CD4-positive, alpha-beta T cell treated with Interleukin-2 at 100 ng/mL for 4 hours (primary cell): ENCODE data around the gene UBC.
A peak's percentile ranks its signal among the peaks of the same experiment; 100 is the strongest.
"Not testable (repeated sequence)": the region's sequence is repeated elsewhere in the genome, so short reads cannot be mapped to it uniquely, and the experiment has no call there.

Experiments
- DNase-seq: peaks from one replicate; pipeline ENCODE4 v3.0.0-alpha.2; 2020; ENCODE audit warnings: low spot score

UBC gene

GRCh38 chr12:124914392-124915238 is at the start of gene UBC:
UBC (minus strand) TSS chr12:124914650; CDS start chr12:124913771, 879 bp downstream.
- DNase-seq: peak; percentile 94

- DNase-seq: no peak
Measured at GRCh38 chr12:124963211-124963610, 48.8 kb upstream of the UBC start.

DNA sequence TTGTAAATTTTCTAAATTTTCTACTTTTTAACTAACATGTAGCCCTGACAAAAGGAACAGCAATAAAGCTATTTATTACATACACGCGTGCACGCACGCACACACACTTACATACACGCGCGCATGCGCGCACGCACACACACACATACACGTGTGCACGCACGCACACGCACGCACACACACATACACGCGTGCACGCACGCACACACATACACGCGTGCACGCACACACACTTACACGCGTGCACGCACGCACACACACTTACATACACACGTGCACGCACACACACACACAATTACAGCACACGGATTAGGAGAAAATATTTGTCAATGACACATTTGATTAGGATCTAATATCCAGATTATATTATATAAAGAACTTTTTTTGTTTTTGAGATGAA is 46.6 kb upstream of the UBC start:
- DNase-seq: no peak

DNA sequence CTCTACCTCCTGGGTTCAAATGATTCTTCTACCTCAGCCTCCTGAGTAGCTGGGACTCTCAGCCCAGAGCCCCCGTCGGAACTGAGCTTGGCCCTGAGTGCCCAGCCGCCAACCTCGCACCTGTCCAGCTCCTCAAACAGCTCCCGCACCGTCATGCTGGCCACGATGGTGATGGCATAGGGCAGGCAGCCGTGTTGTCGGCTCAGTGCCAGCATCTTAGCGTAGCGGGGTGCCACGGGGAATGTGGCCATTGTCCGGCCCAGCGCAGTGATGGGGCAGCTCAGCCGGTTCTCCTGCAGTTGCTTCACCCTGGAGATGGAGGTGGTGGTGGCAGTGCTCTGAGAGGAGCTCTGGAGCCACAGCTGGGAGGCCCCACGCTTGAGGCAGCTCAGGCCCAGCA is 42.1 kb upstream of the UBC start:
- no peak for DNase-seq

GRCh38 chr12:124954771-124955170 is 40.3 kb upstream of the UBC start:
- no peak for DNase-seq

DNA sequence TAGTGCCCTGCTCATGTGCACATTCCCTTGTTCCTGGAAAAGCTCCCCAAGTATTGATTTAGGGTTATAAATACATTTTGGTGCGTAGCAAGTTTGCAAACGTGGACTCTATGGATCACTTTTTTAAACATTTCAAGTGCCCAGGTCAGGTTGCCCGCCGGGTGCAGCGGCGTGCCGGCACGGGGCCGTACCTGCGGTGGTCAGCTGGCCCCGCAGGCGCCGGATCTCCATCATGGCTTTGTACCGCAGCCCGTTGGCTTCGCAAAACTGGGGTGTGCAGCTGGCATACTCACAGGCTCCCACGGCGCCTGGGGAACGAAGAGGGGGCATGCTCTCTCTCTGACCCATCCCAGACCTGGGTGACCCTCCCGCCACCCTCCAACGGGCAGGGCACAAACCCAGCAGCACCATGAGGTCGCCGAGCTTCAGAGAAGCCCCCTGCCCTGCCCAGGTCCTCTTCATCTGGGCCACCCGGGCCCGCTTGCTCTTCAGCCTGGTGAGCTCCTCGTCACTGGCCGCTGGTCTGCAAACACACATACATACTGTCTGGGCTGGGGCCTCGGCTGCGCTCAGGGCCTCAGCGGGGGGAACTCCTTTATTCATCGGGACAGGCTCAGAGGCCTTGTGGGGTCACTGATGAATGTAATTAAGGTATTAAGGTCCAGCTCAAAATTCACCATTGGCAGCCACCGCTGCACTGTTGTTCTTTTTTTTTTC is 39.4 kb upstream of the UBC start:
- DNase-seq: no peak

DNA sequence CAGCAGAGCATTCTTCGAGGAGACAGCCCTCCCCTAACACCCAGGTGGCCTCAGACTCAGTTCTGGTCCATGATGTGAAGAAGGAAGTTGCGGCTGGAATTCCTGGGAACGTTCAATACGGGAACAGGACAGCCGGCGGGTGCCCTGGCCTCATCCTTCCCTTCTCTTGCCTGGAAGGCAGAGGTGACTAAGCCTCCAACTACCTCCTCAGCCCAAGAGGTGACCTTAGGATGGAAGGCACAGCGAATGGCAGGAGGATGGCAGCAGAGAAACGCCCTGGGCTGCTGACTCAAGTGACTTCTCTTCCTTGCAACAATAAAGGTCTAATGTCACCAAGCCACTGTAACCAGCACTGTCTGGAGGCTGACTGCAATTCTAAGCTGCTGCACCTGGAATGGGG is 38.4 kb upstream of the UBC start:
- DNase-seq: no peak

DNA sequence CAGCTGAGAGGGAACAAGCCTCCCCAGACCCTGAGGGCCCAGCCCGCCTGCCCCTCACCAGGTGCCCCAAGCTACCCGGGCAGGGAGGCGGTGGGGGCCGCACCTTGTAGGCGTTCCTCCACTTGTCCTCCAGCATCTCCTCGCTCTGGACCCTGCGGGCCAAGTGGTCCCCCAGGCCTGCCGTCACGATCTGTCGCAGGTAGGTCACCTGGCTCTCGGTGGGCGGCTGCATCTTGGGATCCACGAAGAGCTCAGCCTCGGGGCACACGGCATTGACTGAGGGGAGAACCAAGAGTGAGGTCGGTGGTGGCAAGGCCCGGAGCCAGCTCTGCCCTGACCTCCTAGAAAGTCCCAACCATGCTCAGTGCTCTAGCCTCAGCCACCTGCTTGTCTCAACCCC is 37.8 kb upstream of the UBC start:
- DNase-seq: no peak

- DNase-seq: no peak
Measured at GRCh38 chr12:124949779-124950728, 35.6 kb upstream of the UBC start.

DNA sequence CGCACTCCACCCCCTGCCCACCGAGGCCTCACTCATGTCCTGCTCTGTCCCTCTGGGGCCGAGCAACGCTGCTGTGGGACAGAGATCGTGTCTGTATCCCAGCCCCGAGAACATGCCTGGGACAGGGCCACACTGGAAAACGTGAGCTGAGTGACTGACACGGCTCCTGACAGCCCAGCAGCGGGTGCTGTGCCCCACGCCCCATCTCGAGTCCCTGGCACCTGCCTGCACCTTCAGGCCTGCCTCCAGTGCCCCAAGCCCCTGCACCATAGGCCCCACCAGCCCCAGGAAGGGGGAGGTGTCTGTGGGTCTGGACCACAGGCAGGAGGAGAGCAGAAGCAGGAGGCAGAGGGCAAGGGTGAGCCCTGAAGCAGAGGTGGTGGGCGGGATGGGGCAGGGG is 34.6 kb upstream of the UBC start:
- no peak for DNase-seq

GRCh38 chr12:124947561-124948398 is 33.3 kb upstream of the UBC start:
- DNase-seq: no peak

DNA sequence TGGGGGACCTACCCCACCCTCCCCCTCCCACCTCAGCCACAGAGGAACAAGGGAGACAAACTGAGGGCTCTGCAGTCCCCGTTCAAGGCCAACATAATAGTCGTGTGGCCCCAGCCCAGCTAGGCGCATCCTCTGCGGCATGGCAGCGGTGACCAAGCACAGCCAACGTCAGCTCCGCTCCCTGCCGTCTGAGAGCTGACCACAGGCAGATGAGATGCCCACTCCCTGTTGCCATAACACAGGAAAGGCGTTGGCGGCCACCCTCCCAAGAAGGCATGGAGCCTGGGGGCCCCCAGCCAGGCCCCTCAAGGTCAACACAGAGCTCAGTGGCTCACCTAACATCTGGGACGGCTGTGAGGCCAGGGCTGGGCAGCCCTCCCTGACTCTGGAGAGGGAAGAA is 32.6 kb upstream of the UBC start:
- no peak for DNase-seq

DNA sequence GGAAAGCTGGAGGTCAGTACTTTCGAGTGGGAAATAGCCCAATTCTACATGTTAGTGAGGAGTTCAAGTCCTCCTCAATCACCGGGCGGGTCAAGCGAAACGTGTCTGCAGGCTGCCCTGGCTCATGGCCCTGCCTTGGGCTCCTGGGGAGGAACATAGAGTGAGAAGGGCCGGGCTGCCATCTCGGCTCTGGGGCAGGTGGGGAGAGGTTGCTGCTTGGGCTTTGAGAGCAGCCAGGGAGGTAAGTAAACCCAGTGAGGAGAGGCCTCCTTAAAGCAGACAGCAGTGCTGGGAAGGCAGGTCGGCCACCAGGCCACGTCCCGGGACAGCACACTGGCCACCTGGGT is 32.0 kb upstream of the UBC start:
- DNase-seq: no peak

DNA sequence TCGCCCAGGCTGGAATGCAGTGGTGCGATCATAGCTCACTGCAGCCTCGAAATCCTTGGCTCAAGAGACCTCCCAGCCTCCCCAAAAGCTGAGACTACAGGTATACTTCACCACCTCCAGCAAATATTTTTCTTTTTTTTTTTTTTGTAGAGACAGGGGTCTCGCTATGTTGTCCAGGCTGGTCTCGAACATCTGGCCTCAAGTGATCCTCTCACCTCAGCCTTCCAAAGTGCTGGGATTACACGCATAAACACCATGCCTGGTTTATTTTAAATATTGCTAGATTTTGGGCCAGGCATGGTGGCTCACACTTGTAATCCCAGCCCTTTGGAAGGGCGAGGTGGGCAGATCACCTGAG is 26.7 kb upstream of the UBC start:
- no peak for DNase-seq

DNA sequence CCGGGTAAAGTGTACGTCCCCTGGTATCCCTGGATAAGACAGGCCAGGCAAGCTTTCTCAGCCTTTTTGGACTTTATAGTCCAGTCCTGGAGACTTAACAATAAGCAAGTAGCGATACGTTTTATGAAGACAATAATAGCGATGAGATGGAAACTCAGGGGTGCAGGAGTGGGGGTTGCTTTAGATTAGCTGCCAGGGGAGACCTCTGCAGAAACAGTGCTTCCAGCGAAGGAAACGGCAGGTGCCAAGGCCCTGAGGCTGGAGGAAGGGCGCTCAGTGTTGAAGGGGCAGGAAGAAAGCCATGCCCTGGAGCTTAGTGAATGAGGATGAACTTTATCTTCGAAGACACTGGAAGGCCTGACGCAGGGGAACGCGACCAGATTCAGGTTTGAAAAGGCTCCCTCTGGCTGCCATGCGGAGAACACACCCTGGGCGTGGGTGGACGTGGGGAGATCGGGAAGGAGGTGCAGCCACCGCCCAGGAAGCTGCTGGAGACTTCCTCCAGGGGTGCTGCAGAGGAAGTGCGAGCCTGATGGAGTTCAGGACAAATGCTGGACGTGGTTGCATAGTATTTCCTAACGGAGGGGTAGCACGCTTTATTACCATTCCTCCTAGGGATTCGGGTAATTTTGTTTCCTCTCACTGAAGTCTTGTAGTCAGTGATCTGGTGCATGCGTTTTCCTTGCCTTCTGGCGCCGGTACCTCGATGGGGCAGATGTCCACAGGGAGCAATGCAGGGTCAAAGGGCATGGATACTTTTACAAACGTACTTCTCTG is 26.1 kb upstream of the UBC start:
- peak; percentile 84 for DNase-seq

GRCh38 chr12:124940143-124940392 is 25.6 kb upstream of the UBC start:
- no peak for DNase-seq

GRCh38 chr12:124939421-124940142 is 25.1 kb upstream of the UBC start:
- peak; percentile 92 for DNase-seq

- DNase-seq: peak; percentile 74
Measured at GRCh38 chr12:124939079-124939420, 24.6 kb upstream of the UBC start.

- DNase-seq: no peak
Measured at GRCh38 chr12:124938587-124938986, 24.1 kb upstream of the UBC start.

DNA sequence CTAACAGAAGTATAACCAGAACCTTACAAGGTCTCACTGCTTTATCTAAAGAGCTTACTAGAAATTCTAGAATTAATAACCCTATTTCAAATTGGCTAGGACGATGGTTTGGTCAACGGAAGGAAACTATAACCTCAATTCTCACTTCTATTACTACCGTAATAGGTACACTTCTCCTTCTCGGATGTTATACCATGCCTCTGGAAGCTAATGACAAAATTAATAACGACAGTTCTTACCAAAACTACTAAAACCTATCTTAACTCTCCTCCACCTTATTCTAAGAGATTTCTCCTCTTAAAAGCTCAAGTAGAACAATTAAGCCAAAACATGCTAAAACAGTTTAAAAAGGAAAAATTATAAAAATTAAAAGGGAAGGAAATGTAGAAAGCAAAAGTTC is 23.7 kb upstream of the UBC start:
- DNase-seq: no peak

DNA sequence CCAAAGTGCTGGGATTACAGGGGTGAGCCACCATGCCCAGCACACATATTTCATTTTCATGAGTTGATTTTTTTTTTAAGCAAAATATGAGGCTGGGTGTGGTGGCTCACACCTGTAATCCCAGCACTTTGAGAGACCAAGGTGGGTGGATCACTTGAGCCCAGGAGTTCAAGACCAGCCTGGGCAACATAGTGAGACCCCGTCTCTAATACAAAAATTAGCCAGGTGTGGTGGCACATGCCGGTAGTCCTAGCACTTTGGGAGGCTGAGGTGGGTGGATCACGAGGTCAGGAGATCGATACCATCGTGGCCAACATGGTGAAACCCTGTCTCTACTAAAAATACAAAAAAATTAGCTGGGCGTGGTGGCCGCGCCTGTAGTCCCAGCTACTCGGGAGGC is 17.1 kb upstream of the UBC start:
- DNase-seq: not testable (repeated sequence)
